Gastroesophageal sphincter (tissue), 3 donors: ENCODE data around the gene DYNLT4.
A peak's percentile ranks its signal among the peaks of the same experiment; 100 is the strongest.

Experiments
- CTCF ChIP-seq, 4 experiments: fragments of 200-600 bp in 2 of 4; fragments of 450-650 bp in 2 of 4; sonication (generic) in 1 of 4; IDR thresholded peaks; one replicate each; pipeline ENCODE4 v1.5.1; 2017 to 2019; ENCODE audit warnings: antibody characterized with exemption in 4 of 4, mild to moderate bottlenecking in 2 of 4, moderate library complexity in 2 of 4
- POLR2A ChIP-seq, 2 donors: fragments of 450-650 bp; IDR thresholded peaks; one replicate each; pipeline ENCODE4 v1.6.1; 2017; ENCODE audit warnings: antibody characterized with exemption in 2 of 2, mild to moderate bottlenecking in 2 of 2, moderate library complexity in 1 of 2
- POLR2AphosphoS5 ChIP-seq: sonication (generic); formaldehyde crosslinking; IDR thresholded peaks from one replicate; pipeline ENCODE4 v1.6.1; 2017; ENCODE audit warnings: antibody characterized with exemption

GRCh38 chr1:44842862-44843655, 35.9 kb upstream of the DYNLT4 start, which contains the start of gene PTCH2:
- TF ChIP-seq CTCF (IDR thresholded peaks at IDR 0.05), result no peak
- TF ChIP-seq POLR2A (IDR thresholded peaks at IDR 0.05), result peak in 1 of 2 donors; percentile 22
- TF ChIP-seq POLR2AphosphoS5, result no peak
